GM23248 (cell line): ENCODE data around the gene GGTA1.
"Not testable (repeated sequence)": the region's sequence is repeated elsewhere in the genome, so short reads cannot be mapped to it uniquely, and the experiment has no call there.

Experiments
- EZH2 ChIP-seq: fragments of 200-600 bp; sonication (generic); IDR thresholded peaks from 2 replicates; pipeline ENCODE4 v1.6.1; 2018; ENCODE audit warnings: antibody characterized with exemption, mild to moderate bottlenecking; ENCODE audit not compliant: insufficient read depth, poor library complexity, severe bottlenecking
- EZH2phosphoT487 ChIP-seq: fragments of 200-600 bp; sonication (generic); IDR thresholded peaks from 2 replicates; pipeline ENCODE4 v1.6.1; 2018; ENCODE audit warnings: antibody characterized with exemption, moderate library complexity, mild to moderate bottlenecking, low read depth; ENCODE audit not compliant: insufficient read depth

DNA sequence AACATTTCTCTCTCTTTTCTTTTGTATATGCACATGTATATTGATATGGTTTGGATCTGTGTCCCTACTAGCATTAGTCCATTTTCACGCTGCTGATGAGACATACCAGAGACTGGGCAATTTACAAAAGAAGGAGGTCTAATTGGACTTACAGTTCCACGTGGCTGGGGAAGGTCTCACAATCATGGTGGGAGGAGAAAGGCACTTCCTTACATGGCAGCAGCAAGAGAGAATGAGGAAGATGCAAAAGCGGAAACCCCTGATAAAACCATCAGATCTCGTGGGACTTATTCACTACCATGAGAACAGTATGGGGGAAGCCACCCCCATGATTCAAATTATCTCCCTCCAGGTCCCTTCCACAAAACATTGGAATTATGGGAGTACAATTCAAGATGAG is 13.5 kb upstream of the GGTA1 start:
- not testable (repeated sequence) for TF ChIP-seq EZH2phosphoT487, EZH2
